HEK293T (cell line): ENCODE results near the gene ANO3.

Source experiments
- HDGF ChIP-seq: fragments of 450-650 bp; IDR thresholded peaks from 2 replicates; pipeline ENCODE4 v1.6.1; 2017; ENCODE audit warnings: antibody characterized with exemption, borderline replicate concordance
- SP1 ChIP-seq: fragments of 450-650 bp; IDR thresholded peaks from 2 replicates; pipeline ENCODE4 v1.6.1; 2017

DNA sequence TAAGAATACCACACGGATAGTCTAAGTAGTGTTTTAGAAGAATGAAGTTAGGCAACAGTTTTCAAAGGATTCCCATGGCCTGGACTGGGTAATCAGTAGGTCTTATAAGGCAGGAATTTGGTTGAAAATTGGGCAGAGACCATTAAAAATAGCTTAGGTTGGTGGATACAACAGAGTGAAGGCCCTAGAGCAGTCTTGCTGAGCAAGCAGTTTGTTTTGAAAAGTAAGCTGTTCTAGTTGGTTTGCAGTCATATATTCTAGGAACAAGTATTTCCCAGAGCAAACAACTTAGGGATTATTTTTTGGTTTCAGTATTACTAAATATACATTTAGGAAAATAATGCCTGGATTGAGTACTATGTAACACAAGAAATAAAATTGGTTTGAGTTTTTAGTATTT is 175.3 kb downstream of the ANO3 start:
- TF ChIP-seq HDGF (no peak), SP1 (no peak)
